Measurements from ENCODE around the gene AIFM2. TPM values are rescaled to one million over a fixed set of nuclear protein-coding genes. Genes with fewer than 3 reads are reported as not detected.

AIFM2 gene
- total and polyA plus RNA-seq, 2 of the 13 experiments (the other 11 are each of a cell fraction or from before 2014, with no cell fraction given) = 20.3 to 29.5 TPM

DNA sequence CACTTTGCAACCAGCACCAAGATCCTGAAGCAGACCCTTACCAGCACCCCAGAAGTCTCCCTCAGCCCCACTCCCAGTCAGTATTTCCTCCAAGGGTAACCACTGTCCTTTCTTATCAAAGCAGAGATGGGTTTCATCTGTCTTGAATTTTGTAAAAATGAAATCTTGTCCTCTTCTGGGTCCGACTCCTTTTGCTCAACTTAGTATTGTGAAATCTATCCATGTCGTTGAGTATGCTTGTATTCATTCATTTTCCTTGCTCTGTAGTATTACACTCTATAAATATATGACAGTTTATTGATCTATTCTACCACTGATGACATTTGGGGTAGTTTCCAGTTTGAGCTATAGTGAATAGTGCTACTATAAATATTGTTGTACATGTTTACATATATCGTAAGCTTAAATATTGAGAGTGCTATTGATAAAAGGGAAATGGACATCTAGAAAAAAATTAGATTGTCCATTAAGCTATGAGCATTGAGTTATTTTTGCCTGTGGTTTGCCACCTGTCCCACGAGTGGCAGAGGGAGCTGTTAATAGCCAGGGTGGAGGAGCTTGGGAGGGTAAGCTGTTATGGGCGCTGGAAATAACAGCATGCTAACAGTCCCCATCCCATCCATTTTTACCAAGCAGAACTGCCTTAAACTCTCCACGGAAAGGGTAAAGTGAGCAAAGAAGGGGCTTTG is 36.5 kb downstream of the AIFM2 start:
- in situ Hi-C loops (cut with HindIII; ENCODE audit: extremely low pct_ligation_motif_present, low pct_unique_long_range_greater_than_20kb) = no loop called here
- no peak for ATAC-seq
- Histone ChIP-seq H2AFZ (ENCODE audit: low read length) (no peak overlapping the region), H3K9me3 (ENCODE audit: low read length) (no peaks in the 10 kb centered on the region), H3K4me2 (ENCODE audit: low read depth, low read length) (no peak overlapping the region), H3K27me3 (ENCODE audit: control insufficient read depth in 1 of 2, insufficient read depth in 2 of 2, low read length in 2 of 2) (no peaks in the 10 kb centered on the region), H3K4me3 (replicated peaks in 1 of 3; ENCODE audit: insufficient read depth in 1 of 3, low read depth in 2 of 3, low read length in 3 of 3) (no peak overlapping the region), H3K36me3 (replicated peaks in 1 of 2; ENCODE audit: control insufficient read depth in 1 of 2, insufficient read depth in 2 of 2, low read length in 2 of 2) (peaks cover 11 to 69% of the 10 kb centered on the region in 2 experiments), H3K79me2 (ENCODE audit: insufficient read depth, low read length) (no peaks in the 10 kb centered on the region), H3K27ac (ENCODE audit: extremely low read length, insufficient read depth, low read length) (no peak overlapping the region), H3K9ac (ENCODE audit: insufficient read depth, low read depth, low read length) (no peak overlapping the region), H4K20me1 (ENCODE audit: insufficient read depth, low read length) (no peaks in the 10 kb centered on the region), H3K4me1 (ENCODE audit: insufficient read depth, low read length) (peaks cover 45% of the 10 kb centered on the region)
- CTCF ChIA-PET (ENCODE audit: low intra/inter-chr PET ratio, low total read pairs) = no interaction called here
- whole genome bisulfite sequencing (ENCODE audit: low lambda C conversion rate) = 90% methylated on average over 6 of the region's 6 CpGs
- intact Hi-C loops (cut with micrococcal nuclease; ENCODE audit: unreplicated experiment) = no loop called here
- POLR2A ChIA-PET = interaction anchor here (1.2 to 1.3 kb wide), 2 partner anchors 34 to 36 kb away, joined by 3 read pairs; no protein-coding TSS in a partner anchor
- DNase-seq (ENCODE audit: low spot score) = no peak
- no peak for FAIRE-seq
- BruUV-seq (replicated peaks) = no TSS peak
- peak; percentile 60; the same call in 1 of the 2 replicates for TF ChIP-seq CEBPB (IDR thresholded peaks at IDR 0.05; ENCODE audit: borderline replicate concordance, low read depth, low read length)
- TF ChIP-seq, protein P1, sequence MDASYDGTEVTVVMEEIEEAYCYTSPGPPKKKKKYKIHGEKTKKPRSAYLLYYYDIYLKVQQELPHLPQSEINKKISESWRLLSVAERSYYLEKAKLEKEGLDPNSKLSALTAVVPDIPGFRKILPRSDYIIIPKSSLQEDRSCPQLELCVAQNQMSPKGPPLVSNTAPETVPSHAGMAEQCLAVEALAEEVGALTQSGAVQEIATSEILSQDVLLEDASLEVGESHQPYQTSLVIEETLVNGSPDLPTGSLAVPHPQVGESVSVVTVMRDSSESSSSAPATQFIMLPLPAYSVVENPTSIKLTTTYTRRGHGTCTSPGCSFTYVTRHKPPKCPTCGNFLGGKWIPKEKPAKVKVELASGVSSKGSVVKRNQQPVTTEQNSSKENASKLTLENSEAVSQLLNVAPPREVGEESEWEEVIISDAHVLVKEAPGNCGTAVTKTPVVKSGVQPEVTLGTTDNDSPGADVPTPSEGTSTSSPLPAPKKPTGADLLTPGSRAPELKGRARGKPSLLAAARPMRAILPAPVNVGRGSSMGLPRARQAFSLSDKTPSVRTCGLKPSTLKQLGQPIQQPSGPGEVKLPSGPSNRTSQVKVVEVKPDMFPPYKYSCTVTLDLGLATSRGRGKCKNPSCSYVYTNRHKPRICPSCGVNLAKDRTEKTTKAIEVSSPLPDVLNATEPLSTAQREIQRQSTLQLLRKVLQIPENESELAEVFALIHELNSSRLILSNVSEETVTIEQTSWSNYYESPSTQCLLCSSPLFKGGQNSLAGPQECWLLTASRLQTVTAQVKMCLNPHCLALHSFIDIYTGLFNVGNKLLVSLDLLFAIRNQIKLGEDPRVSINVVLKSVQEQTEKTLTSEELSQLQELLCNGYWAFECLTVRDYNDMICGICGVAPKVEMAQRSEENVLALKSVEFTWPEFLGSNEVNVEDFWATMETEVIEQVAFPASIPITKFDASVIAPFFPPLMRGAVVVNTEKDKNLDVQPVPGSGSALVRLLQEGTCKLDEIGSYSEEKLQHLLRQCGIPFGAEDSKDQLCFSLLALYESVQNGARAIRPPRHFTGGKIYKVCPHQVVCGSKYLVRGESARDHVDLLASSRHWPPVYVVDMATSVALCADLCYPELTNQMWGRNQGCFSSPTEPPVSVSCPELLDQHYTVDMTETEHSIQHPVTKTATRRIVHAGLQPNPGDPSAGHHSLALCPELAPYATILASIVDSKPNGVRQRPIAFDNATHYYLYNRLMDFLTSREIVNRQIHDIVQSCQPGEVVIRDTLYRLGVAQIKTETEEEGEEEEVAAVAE (CRISPR knock-in tag; IDR thresholded peaks at IDR 0.05; ENCODE audit: borderline replicate concordance) = no peak

Measured in HepG2 (cell line).